CD4-positive, alpha-beta T cell (primary cell): Measurements from ENCODE around the gene ZFYVE1. TPM values are rescaled to one million over a fixed set of nuclear protein-coding genes. Genes with fewer than 3 reads are reported as not detected.
"Not testable (repeated sequence)": the region's sequence is repeated elsewhere in the genome, so short reads cannot be mapped to it uniquely, and the experiment has no call there.

Experiments
- ATAC-seq: fragments of 200-7000 bp; cut with Tn5 transposase; one replicate; pipeline ENCODE4 v1.10.0; 2022; ENCODE audit warnings: mild to moderate bottlenecking; ENCODE audit not compliant: poor library complexity
- CTCF ChIA-PET: fragments of 350-600 bp; sonication (Branson Sonifier 250); formaldehyde crosslinking; loops from one replicate; lab custom pipeline; 2021; ENCODE audit warnings: antibody characterized with exemption, inconsistent platforms; lab: Charles Lee
- POLR2A ChIA-PET: fragments of 350-600 bp; sonication (Branson Sonifier 250); formaldehyde crosslinking; loops from one replicate; lab custom pipeline; 2021; ENCODE audit warnings: antibody characterized with exemption, inconsistent platforms; lab: Charles Lee
- DNase-seq, 14 experiments: peaks; one replicate each; pipeline ENCODE4 v3.0.0-alpha.2; 2013 to 2020; ENCODE audit warnings: mixed read lengths in 2 of 14
- H3K27ac ChIP-seq, 2 donors: one replicate each; pipeline versions ENCODE4 v1.5.1 to v1.7.0; 2013; ENCODE audit warnings: low read length in 2 of 2, low read depth in 1 of 2, mild to moderate bottlenecking in 1 of 2
- H3K27me3 ChIP-seq, 2 experiments: 1 replicate in 1 of 2; 2 replicates in 1 of 2; pipeline versions ENCODE4 v1.6.1 to v1.7.0; 2013; ENCODE audit warnings: low read length in 2 of 2, control low read depth in 1 of 2, mild to moderate bottlenecking in 1 of 2, moderate library complexity in 1 of 2; ENCODE audit not compliant: insufficient read depth in 2 of 2, control insufficient read depth in 1 of 2
- H3K36me3 ChIP-seq: one replicate; pipeline ENCODE4 v1.6.1; 2013; ENCODE audit warnings: low read length, control low read depth; ENCODE audit not compliant: insufficient read depth
- H3K4me1 ChIP-seq: one replicate; pipeline ENCODE4 v1.6.1; 2013; ENCODE audit warnings: low read length, control low read depth; ENCODE audit not compliant: insufficient read depth
- H3K4me3 ChIP-seq: one replicate; pipeline ENCODE4 v1.5.1; 2013; ENCODE audit warnings: mild to moderate bottlenecking, low read length, moderate library complexity
- H3K9me3 ChIP-seq, 2 experiments: 1 replicate in 1 of 2; 2 replicates in 1 of 2; pipeline versions ENCODE4 v1.6.1 to v1.7.0; 2013; ENCODE audit warnings: low read length in 2 of 2, mild to moderate bottlenecking in 2 of 2, control low read depth in 1 of 2, moderate library complexity in 1 of 2; ENCODE audit not compliant: control insufficient read depth in 1 of 2, insufficient read depth in 1 of 2
- H3K27ac Mint-ChIP-seq: one replicate; pipeline ENCODE4 v1.8.0; 2020; ENCODE audit warnings: mixed read lengths
- H3K27me3 Mint-ChIP-seq: one replicate; pipeline ENCODE4 v1.8.0; 2021; ENCODE audit warnings: mixed read lengths
- H3K36me3 Mint-ChIP-seq: one replicate; pipeline ENCODE4 v1.8.0; 2021; ENCODE audit warnings: low read depth, mixed read lengths
- H3K4me1 Mint-ChIP-seq: one replicate; pipeline ENCODE4 v1.8.0; 2021; ENCODE audit warnings: low read depth, mixed read lengths
- H3K4me3 Mint-ChIP-seq: one replicate; pipeline ENCODE4 v1.8.0; 2020; ENCODE audit warnings: mild to moderate bottlenecking, mixed read lengths
- H3K9me3 Mint-ChIP-seq: one replicate; pipeline ENCODE4 v1.8.0; 2020; ENCODE audit warnings: mixed read lengths
- CTCF ChIP-seq: fragments of 200-600 bp; IDR thresholded peaks from one replicate; pipeline ENCODE4 v1.8.0; 2022; ENCODE audit warnings: antibody characterized with exemption, mild to moderate bottlenecking
- intact Hi-C, 2 experiments: fragments of 100-400 bp; cut with DNase I in 1 of 2; cut with micrococcal nuclease in 1 of 2; formaldehyde crosslinking; loops; one replicate each; pipeline versions ENCODE4 v1.15.1 to v1.9.0; 2023 to 2025; cut with DNase I, micrococcal nuclease
- total RNA-seq, 174 experiments: library from RNA in 2 of 174; stranded (reverse) in 2 of 174; gene quantifications; one replicate each; pipeline ENCODE4 v1.2.3 and lab custom pipeline; 2021 to 2026

Gene ZFYVE1
- total RNA-seq, 2 experiments from 2014 or later = 9.3 to 10.9 TPM

GRCh38 chr14:72962829-72963312 lies 64.0 kb downstream of the ZFYVE1 start:
- no peak overlapping the region for H3K4me3 Mint-ChIP-seq

GRCh38 chr14:72962336-72962754 lies 64.6 kb downstream of the ZFYVE1 start:
- H3K27ac Mint-ChIP-seq, H3K4me3 Mint-ChIP-seq, ATAC-seq, H3K4me3 ChIP-seq, H3K9me3 ChIP-seq, DNase-seq, H3K4me1 ChIP-seq, H3K27me3 ChIP-seq, POLR2A ChIA-PET, intact Hi-C loops, H3K27ac ChIP-seq, H3K9me3 Mint-ChIP-seq, H3K4me1 Mint-ChIP-seq, H3K27me3 Mint-ChIP-seq: not testable (repeated sequence)
- H3K36me3 ChIP-seq = peaks cover 30% of the 10 kb centered on the region
- peaks cover 66% of the 10 kb centered on the region for H3K36me3 Mint-ChIP-seq
- CTCF ChIA-PET = interaction anchor here (1.5 kb wide), 1 partner anchor 14 kb away, joined by 5 read pairs; no protein-coding TSS in a partner anchor

More at GRCh38 chr14:72962829-72963312, 64.0 kb downstream of the ZFYVE1 start:
- H3K27me3 ChIP-seq = no peaks in the 10 kb centered on the region
- H3K27ac ChIP-seq = no peak overlapping the region
- no peaks in the 10 kb centered on the region for H3K27me3 Mint-ChIP-seq
- CTCF ChIA-PET = interaction anchor here (1.5 kb wide), 1 partner anchor 15 kb away, joined by 5 read pairs; no protein-coding TSS in a partner anchor
- H3K27ac Mint-ChIP-seq = no peak overlapping the region
- H3K9me3 Mint-ChIP-seq = no peaks in the 10 kb centered on the region
- no peak for DNase-seq
- ATAC-seq = no peak
- peaks cover 24% of the 10 kb centered on the region for H3K36me3 ChIP-seq
- no peaks in the 10 kb centered on the region for H3K9me3 ChIP-seq
- POLR2A ChIA-PET = interaction anchor here (0.8 kb wide), 1 partner anchor 9 kb away, joined by 4 read pairs; no protein-coding TSS in a partner anchor
- intact Hi-C loops = no loop called here
- H3K4me1 ChIP-seq = no peaks in the 10 kb centered on the region
- H3K4me3 ChIP-seq = no peak overlapping the region
- peaks cover 64% of the 10 kb centered on the region for H3K36me3 Mint-ChIP-seq
- TF ChIP-seq CTCF = no peak
- H3K4me1 Mint-ChIP-seq = no peaks in the 10 kb centered on the region

GRCh38 chr14:72961579-72962335 lies 65.1 kb downstream of the ZFYVE1 start:
- DNase-seq = no peak
- Mint-ChIP-seq H3K4me3 (no peak overlapping the region), H3K27me3 (no peaks in the 10 kb centered on the region), H3K4me1 (no peaks in the 10 kb centered on the region), H3K27ac (no peak overlapping the region), H3K36me3 (peaks cover 66% of the 10 kb centered on the region), H3K9me3 (no peaks in the 10 kb centered on the region)
- Histone ChIP-seq H3K4me3 (no peak overlapping the region), H3K27me3 (no peaks in the 10 kb centered on the region), H3K9me3 (no peaks in the 10 kb centered on the region), H3K36me3 (peaks cover 34% of the 10 kb centered on the region), H3K27ac (no peak overlapping the region), H3K4me1 (no peaks in the 10 kb centered on the region)
- no peak for ATAC-seq
- ChIA-PET CTCF (interaction anchor here (1.5 kb wide), 1 partner anchor 13 kb away, joined by 5 read pairs; no protein-coding TSS in a partner anchor), POLR2A (no interaction called here)
- intact Hi-C loops = no loop called here
- no peak for TF ChIP-seq CTCF

- H3K27me3 ChIP-seq, H3K4me3 ChIP-seq, ATAC-seq, H3K4me3 Mint-ChIP-seq, DNase-seq, H3K4me1 ChIP-seq, H3K9me3 Mint-ChIP-seq, POLR2A ChIA-PET, H3K27ac Mint-ChIP-seq, CTCF ChIA-PET, intact Hi-C loops, H3K4me1 Mint-ChIP-seq, H3K9me3 ChIP-seq, H3K27ac ChIP-seq, H3K27me3 Mint-ChIP-seq: not testable (repeated sequence)
- H3K36me3 ChIP-seq = peaks cover 41% of the 10 kb centered on the region
- H3K36me3 Mint-ChIP-seq = peaks cover 69% of the 10 kb centered on the region
These were observed 65.9 kb downstream of the ZFYVE1 start for GRCh38 chr14:72961016-72961415.
